PC-3 (cell line): ENCODE results near the gene ATP10A. TPM values are rescaled to one million over a fixed set of nuclear protein-coding genes. Genes with fewer than 3 reads are reported as not detected.
A peak's percentile ranks its signal among the peaks of the same experiment; 100 is the strongest.

ENCODE experiments used
- ATAC-seq: fragments of 200-7000 bp; cut with Tn5 transposase; 2 replicates; pipeline ENCODE4 v1.9.1; 2020; ENCODE audit warnings: mild to moderate bottlenecking, moderate library complexity
- BruUV-seq: library from RNA; stranded (reverse); fragments of 400-500 nt; replicated peaks from 2 replicates; lab custom pipeline; 2021; lab: Mats Ljungman, UMichigan
- CTCF ChIA-PET: fragments of 300-600 bp; sonication (Branson Sonifier 250); formaldehyde crosslinking; loops from one replicate; lab custom pipeline; 2022; ENCODE audit warnings: antibody characterized with exemption; lab: Charles Lee
- POLR2A ChIA-PET: fragments of 300-600 bp; sonication (Branson Sonifier 250); formaldehyde crosslinking; loops from one replicate; lab custom pipeline; 2022; ENCODE audit warnings: antibody characterized with exemption; ENCODE audit not compliant: unreplicated experiment; lab: Charles Lee
- DNase-seq: peaks from one replicate; pipeline ENCODE4 v3.0.0-alpha.2; 2015
- H2AFZ ChIP-seq: fragments of 300-600 bp; sonication (generic); 2 replicates; pipeline ENCODE4 v1.6.0; 2016; ENCODE audit warnings: antibody characterized with exemption, low read length
- H3F3A ChIP-seq: fragments of 300-600 bp; sonication (generic); one replicate; pipeline ENCODE4 v1.6.0; 2017; ENCODE audit warnings: antibody characterized with exemption, low read length, control low read depth, mild to moderate bottlenecking; ENCODE audit not compliant: unreplicated experiment
- H3K27ac ChIP-seq: fragments of 300-600 bp; sonication (generic); 2 replicates; pipeline ENCODE4 v1.5.1; 2016; ENCODE audit warnings: mild to moderate bottlenecking, low read length
- H3K27me3 ChIP-seq: fragments of 300-600 bp; sonication (generic); 2 replicates; pipeline ENCODE4 v1.6.1; 2016; ENCODE audit warnings: low read length, mixed read lengths
- H3K36me3 ChIP-seq: fragments of 300-600 bp; sonication (generic); 2 replicates; pipeline ENCODE4 v1.6.1; 2016; ENCODE audit warnings: low read depth, mixed run types, low read length, mixed read lengths
- H3K4me1 ChIP-seq: fragments of 300-600 bp; sonication (generic); 2 replicates; pipeline ENCODE4 v1.5.1; 2016; ENCODE audit warnings: low read length; ENCODE audit not compliant: insufficient read depth
- H3K4me2 ChIP-seq: fragments of 300-600 bp; sonication (generic); 2 replicates; pipeline ENCODE4 v1.6.0; 2016; ENCODE audit warnings: low read length
- H3K4me3 ChIP-seq: fragments of 300-600 bp; sonication (generic); 2 replicates; pipeline ENCODE4 v1.5.1; 2016; ENCODE audit warnings: mild to moderate bottlenecking, low read length, mixed read lengths
- H3K79me2 ChIP-seq: fragments of 300-600 bp; sonication (generic); 2 replicates; pipeline ENCODE4 v1.6.1; 2017; ENCODE audit warnings: low read length, mixed read lengths
- H3K9ac ChIP-seq: fragments of 300-600 bp; sonication (generic); 2 replicates; pipeline ENCODE4 v1.6.0; 2016; ENCODE audit warnings: mild to moderate bottlenecking, low read length
- H3K9me2 ChIP-seq: fragments of 300-600 bp; sonication (generic); replicated peaks from 2 replicates; pipeline ENCODE4 v1.6.1; 2016; ENCODE audit warnings: mixed run types, low read length, mixed read lengths
- H3K9me3 ChIP-seq: fragments of 300-600 bp; sonication (generic); 2 replicates; pipeline ENCODE4 v1.6.1; 2016; ENCODE audit warnings: low read length, mixed read lengths
- H4K20me1 ChIP-seq: fragments of 300-600 bp; sonication (generic); 2 replicates; pipeline ENCODE4 v1.6.1; 2016; ENCODE audit warnings: low read length, mixed read lengths
- EZH2 ChIP-seq: fragments of 300-600 bp; sonication (generic); IDR thresholded peaks from one replicate; pipeline ENCODE4 v1.6.1; 2017; ENCODE audit warnings: antibody characterized with exemption, mild to moderate bottlenecking, low read length; ENCODE audit not compliant: unreplicated experiment
- EZH2phosphoT487 ChIP-seq: fragments of 300-600 bp; sonication (generic); IDR thresholded peaks from 2 replicates; pipeline ENCODE4 v1.6.1; 2018; ENCODE audit warnings: mild to moderate bottlenecking, antibody characterized with exemption, low read length, borderline replicate concordance
- intact Hi-C: fragments of 100-400 bp; cut with micrococcal nuclease; formaldehyde crosslinking; loops from 2 replicates; pipeline ENCODE4 v1.9.0; 2023
- total RNA-seq: library from RNA; depleted of rRNA; stranded (reverse); fragments of >200 nt; gene quantifications from 2 replicates; pipeline ENCODE4 v1.2.3, GENCODE V29; 2014
- TF ChIP-seq, protein P1 (sequence below): fragments of 300-600 bp; sonication (generic); conservative IDR thresholded peaks from 2 replicates; pipeline ENCODE4 v1.5.1; 2017; ENCODE audit warnings: antibody characterized with exemption, low read depth, mild to moderate bottlenecking, low read length

The ATP10A gene
- total RNA-seq, 1 experiment from 2014 or later: 2.6 TPM

DNA sequence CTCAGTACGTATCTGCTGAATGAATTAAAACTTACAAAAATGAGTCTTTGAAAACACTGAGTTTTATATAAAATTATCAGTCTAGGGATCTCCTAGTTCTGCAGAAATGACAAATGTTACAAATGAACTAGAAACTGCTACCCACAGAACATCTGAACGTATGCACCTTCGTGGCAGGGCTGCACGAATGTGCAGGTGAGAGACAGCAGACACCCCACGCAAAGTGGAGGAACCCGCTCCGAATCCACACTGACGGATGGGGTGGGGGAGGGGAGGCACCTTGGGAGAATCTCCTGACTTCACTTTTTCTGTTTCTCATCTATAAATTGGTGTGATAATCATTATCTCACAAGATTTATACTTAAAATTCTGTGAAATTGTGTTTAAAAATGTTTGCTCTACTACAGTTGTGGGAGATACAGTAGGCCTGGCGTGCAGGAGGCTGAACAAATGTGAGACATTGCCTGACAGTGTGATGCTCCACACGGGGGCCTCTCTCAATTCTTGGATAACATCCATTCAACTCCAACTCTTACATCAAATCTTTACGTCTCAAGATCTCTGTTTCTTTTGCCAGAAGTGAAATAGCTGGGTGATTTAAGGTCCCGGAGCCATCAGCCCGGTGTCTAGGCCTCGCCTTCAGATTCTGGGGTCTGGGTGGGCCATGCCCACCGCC lies 86.9 kb downstream of the ATP10A start:
- intact Hi-C loops: loop anchor here (10.0 kb wide), 1 partner anchor 79 kb away; no protein-coding TSS in a partner anchor
- Histone ChIP-seq H3K36me3 (no peaks in the 10 kb centered on the region), H3K4me3 (no peak overlapping the region), H3K79me2 (no peaks in the 10 kb centered on the region), H3F3A (no peaks in the 10 kb centered on the region), H2AFZ (no peak overlapping the region), H3K4me2 (peak overlapping the region; percentile 23; the same call in 1 of the 2 replicates), H3K27ac (0 out of 2 replicates have a peak overlapping the region, but pooled peaks have one; percentile 22), H3K9me2 (no peaks in the 10 kb centered on the region), H3K4me1 (peaks cover 12% of the 10 kb centered on the region; the same call in 1 of the 2 replicates), H4K20me1 (no peaks in the 10 kb centered on the region), H3K9ac (no peak overlapping the region), H3K9me3 (no peaks in the 10 kb centered on the region), H3K27me3 (no peaks in the 10 kb centered on the region)
- no TSS peak for BruUV-seq
- ATAC-seq (no peak), DNase-seq (no peak)
- no peak for TF ChIP-seq EZH2phosphoT487
- TF ChIP-seq, protein P1, sequence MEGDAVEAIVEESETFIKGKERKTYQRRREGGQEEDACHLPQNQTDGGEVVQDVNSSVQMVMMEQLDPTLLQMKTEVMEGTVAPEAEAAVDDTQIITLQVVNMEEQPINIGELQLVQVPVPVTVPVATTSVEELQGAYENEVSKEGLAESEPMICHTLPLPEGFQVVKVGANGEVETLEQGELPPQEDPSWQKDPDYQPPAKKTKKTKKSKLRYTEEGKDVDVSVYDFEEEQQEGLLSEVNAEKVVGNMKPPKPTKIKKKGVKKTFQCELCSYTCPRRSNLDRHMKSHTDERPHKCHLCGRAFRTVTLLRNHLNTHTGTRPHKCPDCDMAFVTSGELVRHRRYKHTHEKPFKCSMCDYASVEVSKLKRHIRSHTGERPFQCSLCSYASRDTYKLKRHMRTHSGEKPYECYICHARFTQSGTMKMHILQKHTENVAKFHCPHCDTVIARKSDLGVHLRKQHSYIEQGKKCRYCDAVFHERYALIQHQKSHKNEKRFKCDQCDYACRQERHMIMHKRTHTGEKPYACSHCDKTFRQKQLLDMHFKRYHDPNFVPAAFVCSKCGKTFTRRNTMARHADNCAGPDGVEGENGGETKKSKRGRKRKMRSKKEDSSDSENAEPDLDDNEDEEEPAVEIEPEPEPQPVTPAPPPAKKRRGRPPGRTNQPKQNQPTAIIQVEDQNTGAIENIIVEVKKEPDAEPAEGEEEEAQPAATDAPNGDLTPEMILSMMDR: no peak
- no peak for TF ChIP-seq EZH2
- ChIA-PET POLR2A (no interaction called here), CTCF (no interaction called here)

DNA sequence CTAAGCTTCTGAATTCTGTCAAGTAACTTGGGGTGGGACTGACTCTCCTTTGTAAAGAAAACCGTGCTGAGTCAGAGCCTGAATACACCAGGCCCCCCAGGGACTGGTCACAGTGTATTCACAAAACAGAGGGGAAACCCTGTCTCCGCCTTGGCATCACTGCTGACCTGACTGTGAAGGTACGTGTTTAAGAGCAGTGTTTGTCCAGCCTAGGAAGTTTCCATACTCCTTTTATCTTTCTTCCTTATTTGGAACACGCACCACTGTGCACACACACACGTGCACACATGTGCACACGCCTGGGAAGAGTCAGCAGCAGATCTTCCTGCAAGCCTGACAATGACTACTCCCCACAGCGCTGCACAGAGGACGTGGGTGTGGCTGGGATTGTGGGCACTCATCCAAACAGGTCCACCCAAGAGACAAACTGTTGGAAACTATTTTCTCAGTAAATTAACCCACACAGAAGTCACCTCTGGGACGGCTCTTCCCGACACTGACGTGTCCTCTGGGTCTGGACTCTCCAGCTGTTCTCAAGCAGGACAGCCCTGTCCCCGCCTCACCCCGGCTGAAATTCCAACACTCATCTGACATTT lies 87.7 kb downstream of the ATP10A start:
- no peaks in the 10 kb centered on the region for H3K27me3 ChIP-seq
- no peaks in the 10 kb centered on the region for H3K9me2 ChIP-seq
- no peaks in the 10 kb centered on the region for H3K9me3 ChIP-seq
- H3F3A ChIP-seq: no peaks in the 10 kb centered on the region
- ATAC-seq (peak; percentile 82), DNase-seq (peak; percentile 66)
- TF ChIP-seq, protein P1: no peak
- TF ChIP-seq EZH2phosphoT487 (no peak), EZH2 (no peak)
- intact Hi-C loops: loop anchor here (10.0 kb wide), 1 partner anchor 79 kb away; no protein-coding TSS in a partner anchor
- no peaks in the 10 kb centered on the region for H4K20me1 ChIP-seq
- H3K4me3 ChIP-seq: peak overlapping the region; percentile 13; the same call in 1 of the 2 replicates
- H3K4me2 ChIP-seq: peak overlapping the region; percentile 23
- no TSS peak for BruUV-seq
- peak overlapping the region; percentile 22 for H3K27ac ChIP-seq
- H2AFZ ChIP-seq: no peak overlapping the region
- H3K9ac ChIP-seq: no peak overlapping the region
- H3K4me1 ChIP-seq: peaks cover 12% of the 10 kb centered on the region; the same call in 1 of the 2 replicates
- H3K79me2 ChIP-seq: no peaks in the 10 kb centered on the region
- POLR2A ChIA-PET: interaction anchor here (0.7 kb wide), 1 partner anchor 40 kb away, joined by 3 read pairs; no protein-coding TSS in a partner anchor
- no peaks in the 10 kb centered on the region for H3K36me3 ChIP-seq
- CTCF ChIA-PET: no interaction called here
